Measurements from ENCODE around the gene MARK1.

DNA sequence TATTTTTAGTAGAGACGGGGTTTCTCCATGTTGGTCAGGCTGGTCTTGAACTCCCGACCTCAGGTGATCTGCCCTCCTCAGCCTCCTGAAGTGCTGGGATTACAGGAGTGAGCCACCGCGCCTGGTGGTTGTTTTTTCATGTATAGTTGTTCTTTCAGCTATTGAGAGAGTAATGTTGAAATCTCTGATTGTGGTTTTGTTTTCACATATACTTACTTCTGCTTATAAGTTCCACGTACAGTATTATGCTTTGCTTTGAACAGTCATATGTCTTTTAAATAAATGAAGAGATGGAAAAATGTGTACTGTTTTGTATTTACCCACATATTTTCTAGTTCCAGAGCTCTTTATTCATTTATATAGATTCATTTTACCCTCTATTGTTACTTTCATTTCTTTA is 44.5 kb downstream of the MARK1 start:
- TF ChIP-seq, protein P1, sequence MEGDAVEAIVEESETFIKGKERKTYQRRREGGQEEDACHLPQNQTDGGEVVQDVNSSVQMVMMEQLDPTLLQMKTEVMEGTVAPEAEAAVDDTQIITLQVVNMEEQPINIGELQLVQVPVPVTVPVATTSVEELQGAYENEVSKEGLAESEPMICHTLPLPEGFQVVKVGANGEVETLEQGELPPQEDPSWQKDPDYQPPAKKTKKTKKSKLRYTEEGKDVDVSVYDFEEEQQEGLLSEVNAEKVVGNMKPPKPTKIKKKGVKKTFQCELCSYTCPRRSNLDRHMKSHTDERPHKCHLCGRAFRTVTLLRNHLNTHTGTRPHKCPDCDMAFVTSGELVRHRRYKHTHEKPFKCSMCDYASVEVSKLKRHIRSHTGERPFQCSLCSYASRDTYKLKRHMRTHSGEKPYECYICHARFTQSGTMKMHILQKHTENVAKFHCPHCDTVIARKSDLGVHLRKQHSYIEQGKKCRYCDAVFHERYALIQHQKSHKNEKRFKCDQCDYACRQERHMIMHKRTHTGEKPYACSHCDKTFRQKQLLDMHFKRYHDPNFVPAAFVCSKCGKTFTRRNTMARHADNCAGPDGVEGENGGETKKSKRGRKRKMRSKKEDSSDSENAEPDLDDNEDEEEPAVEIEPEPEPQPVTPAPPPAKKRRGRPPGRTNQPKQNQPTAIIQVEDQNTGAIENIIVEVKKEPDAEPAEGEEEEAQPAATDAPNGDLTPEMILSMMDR (conservative IDR thresholded peaks at IDR 0.05; ENCODE audit: low read depth in 2 of 2), result no peak
- TF ChIP-seq ZNF331 (CRISPR knock-in tag; IDR thresholded peaks at IDR 0.05; ENCODE audit: low read depth) (no peak), EZH2 (IDR thresholded peaks at IDR 0.05; ENCODE audit: low read depth, unreplicated experiment) (no peak), JUNB (IDR thresholded peaks at IDR 0.05; ENCODE audit: unreplicated experiment) (no peak), EZH2phosphoT487 (IDR thresholded peaks at IDR 0.05; ENCODE audit: unreplicated experiment) (no peak), POLR2AphosphoS5 (IDR thresholded peaks at IDR 0.05; ENCODE audit: low read depth) (no peak), STAT1 (IDR thresholded peaks at IDR 0.05; ENCODE audit: unreplicated experiment) (no peak), CREB1 (CRISPR knock-in tag; IDR thresholded peaks at IDR 0.05; ENCODE audit: low read depth) (no peak)
- TF ChIP-seq, protein P2, sequence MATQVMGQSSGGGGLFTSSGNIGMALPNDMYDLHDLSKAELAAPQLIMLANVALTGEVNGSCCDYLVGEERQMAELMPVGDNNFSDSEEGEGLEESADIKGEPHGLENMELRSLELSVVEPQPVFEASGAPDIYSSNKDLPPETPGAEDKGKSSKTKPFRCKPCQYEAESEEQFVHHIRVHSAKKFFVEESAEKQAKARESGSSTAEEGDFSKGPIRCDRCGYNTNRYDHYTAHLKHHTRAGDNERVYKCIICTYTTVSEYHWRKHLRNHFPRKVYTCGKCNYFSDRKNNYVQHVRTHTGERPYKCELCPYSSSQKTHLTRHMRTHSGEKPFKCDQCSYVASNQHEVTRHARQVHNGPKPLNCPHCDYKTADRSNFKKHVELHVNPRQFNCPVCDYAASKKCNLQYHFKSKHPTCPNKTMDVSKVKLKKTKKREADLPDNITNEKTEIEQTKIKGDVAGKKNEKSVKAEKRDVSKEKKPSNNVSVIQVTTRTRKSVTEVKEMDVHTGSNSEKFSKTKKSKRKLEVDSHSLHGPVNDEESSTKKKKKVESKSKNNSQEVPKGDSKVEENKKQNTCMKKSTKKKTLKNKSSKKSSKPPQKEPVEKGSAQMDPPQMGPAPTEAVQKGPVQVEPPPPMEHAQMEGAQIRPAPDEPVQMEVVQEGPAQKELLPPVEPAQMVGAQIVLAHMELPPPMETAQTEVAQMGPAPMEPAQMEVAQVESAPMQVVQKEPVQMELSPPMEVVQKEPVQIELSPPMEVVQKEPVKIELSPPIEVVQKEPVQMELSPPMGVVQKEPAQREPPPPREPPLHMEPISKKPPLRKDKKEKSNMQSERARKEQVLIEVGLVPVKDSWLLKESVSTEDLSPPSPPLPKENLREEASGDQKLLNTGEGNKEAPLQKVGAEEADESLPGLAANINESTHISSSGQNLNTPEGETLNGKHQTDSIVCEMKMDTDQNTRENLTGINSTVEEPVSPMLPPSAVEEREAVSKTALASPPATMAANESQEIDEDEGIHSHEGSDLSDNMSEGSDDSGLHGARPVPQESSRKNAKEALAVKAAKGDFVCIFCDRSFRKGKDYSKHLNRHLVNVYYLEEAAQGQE (IDR thresholded peaks at IDR 0.05; ENCODE audit: unreplicated experiment), result no peak
- TF ChIP-seq, protein P3, sequence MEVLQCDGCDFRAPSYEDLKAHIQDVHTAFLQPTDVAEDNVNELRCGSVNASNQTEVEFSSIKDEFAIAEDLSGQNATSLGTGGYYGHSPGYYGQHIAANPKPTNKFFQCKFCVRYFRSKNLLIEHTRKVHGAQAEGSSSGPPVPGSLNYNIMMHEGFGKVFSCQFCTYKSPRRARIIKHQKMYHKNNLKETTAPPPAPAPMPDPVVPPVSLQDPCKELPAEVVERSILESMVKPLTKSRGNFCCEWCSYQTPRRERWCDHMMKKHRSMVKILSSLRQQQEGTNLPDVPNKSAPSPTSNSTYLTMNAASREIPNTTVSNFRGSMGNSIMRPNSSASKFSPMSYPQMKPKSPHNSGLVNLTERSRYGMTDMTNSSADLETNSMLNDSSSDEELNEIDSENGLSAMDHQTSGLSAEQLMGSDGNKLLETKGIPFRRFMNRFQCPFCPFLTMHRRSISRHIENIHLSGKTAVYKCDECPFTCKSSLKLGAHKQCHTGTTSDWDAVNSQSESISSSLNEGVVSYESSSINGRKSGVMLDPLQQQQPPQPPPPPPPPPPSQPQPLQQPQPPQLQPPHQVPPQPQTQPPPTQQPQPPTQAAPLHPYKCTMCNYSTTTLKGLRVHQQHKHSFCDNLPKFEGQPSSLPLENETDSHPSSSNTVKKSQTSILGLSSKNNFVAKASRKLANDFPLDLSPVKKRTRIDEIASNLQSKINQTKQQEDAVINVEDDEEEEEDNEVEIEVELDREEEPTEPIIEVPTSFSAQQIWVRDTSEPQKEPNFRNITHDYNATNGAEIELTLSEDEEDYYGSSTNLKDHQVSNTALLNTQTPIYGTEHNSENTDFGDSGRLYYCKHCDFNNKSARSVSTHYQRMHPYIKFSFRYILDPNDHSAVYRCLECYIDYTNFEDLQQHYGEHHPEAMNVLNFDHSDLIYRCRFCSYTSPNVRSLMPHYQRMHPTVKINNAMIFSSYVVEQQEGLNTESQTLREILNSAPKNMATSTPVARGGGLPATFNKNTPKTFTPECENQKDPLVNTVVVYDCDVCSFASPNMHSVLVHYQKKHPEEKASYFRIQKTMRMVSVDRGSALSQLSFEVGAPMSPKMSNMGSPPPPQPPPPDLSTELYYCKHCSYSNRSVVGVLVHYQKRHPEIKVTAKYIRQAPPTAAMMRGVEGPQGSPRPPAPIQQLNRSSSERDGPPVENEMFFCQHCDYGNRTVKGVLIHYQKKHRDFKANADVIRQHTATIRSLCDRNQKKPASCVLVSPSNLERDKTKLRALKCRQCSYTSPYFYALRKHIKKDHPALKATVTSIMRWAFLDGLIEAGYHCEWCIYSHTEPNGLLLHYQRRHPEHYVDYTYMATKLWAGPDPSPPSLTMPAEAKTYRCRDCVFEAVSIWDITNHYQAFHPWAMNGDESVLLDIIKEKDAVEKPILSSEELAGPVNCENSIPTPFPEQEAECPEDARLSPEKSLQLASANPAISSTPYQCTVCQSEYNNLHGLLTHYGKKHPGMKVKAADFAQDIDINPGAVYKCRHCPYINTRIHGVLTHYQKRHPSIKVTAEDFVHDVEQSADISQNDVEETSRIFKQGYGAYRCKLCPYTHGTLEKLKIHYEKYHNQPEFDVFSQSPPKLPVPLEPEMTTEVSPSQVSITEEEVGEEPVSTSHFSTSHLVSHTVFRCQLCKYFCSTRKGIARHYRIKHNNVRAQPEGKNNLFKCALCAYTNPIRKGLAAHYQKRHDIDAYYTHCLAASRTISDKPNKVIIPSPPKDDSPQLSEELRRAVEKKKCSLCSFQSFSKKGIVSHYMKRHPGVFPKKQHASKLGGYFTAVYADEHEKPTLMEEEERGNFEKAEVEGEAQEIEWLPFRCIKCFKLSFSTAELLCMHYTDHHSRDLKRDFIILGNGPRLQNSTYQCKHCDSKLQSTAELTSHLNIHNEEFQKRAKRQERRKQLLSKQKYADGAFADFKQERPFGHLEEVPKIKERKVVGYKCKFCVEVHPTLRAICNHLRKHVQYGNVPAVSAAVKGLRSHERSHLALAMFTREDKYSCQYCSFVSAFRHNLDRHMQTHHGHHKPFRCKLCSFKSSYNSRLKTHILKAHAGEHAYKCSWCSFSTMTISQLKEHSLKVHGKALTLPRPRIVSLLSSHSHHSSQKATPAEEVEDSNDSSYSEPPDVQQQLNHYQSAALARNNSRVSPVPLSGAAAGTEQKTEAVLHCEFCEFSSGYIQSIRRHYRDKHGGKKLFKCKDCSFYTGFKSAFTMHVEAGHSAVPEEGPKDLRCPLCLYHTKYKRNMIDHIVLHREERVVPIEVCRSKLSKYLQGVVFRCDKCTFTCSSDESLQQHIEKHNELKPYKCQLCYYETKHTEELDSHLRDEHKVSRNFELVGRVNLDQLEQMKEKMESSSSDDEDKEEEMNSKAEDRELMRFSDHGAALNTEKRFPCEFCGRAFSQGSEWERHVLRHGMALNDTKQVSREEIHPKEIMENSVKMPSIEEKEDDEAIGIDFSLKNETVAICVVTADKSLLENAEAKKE (CRISPR knock-in tag; IDR thresholded peaks at IDR 0.05), result no peak
